GM12801 (cell line): Measurements from ENCODE around the gene HELZ2.

Experiments
- TF ChIP-seq, protein P1 (sequence below): IDR thresholded peaks from one replicate; pipeline ENCODE4 v1.5.1; 2011; ENCODE audit warnings: control low read depth; ENCODE audit not compliant: insufficient read length; ENCODE audit errors: extremely low read depth

Gene HELZ2

DNA sequence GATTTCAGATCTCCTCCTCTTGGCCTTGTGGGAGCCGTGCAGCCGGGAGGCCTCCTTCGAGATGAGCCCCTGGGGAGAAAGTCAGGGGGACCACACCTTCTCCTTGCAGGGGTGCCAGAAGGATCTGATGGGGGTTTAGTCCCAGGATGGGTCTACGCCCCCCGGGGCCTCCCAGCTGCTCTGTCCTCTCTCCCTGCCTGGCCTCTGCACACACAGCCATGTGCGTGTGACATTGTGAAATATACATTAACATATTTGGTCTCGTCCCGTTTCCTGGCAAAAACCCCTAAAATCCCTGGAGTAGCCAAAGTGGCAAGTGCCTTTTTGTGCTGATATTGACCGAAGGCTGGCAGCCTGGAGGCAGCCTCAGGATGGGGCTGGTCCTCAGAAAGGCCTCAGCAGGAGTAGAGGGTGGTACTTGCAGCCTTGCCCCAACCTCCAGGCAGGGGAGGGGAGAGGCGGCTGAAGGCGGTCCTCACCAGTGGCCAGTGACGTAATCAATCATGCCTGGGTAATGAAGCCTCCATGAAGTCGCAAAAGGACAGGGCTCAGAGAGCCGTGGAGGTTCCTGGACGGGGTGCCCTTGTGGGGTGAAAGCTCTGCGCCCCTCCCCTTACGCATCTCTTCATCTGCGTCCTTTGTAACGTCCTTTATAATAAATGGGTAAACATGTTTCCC lies 5.1 kb upstream of the HELZ2 start:
- TF ChIP-seq, protein P1, sequence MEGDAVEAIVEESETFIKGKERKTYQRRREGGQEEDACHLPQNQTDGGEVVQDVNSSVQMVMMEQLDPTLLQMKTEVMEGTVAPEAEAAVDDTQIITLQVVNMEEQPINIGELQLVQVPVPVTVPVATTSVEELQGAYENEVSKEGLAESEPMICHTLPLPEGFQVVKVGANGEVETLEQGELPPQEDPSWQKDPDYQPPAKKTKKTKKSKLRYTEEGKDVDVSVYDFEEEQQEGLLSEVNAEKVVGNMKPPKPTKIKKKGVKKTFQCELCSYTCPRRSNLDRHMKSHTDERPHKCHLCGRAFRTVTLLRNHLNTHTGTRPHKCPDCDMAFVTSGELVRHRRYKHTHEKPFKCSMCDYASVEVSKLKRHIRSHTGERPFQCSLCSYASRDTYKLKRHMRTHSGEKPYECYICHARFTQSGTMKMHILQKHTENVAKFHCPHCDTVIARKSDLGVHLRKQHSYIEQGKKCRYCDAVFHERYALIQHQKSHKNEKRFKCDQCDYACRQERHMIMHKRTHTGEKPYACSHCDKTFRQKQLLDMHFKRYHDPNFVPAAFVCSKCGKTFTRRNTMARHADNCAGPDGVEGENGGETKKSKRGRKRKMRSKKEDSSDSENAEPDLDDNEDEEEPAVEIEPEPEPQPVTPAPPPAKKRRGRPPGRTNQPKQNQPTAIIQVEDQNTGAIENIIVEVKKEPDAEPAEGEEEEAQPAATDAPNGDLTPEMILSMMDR, result no peak

DNA sequence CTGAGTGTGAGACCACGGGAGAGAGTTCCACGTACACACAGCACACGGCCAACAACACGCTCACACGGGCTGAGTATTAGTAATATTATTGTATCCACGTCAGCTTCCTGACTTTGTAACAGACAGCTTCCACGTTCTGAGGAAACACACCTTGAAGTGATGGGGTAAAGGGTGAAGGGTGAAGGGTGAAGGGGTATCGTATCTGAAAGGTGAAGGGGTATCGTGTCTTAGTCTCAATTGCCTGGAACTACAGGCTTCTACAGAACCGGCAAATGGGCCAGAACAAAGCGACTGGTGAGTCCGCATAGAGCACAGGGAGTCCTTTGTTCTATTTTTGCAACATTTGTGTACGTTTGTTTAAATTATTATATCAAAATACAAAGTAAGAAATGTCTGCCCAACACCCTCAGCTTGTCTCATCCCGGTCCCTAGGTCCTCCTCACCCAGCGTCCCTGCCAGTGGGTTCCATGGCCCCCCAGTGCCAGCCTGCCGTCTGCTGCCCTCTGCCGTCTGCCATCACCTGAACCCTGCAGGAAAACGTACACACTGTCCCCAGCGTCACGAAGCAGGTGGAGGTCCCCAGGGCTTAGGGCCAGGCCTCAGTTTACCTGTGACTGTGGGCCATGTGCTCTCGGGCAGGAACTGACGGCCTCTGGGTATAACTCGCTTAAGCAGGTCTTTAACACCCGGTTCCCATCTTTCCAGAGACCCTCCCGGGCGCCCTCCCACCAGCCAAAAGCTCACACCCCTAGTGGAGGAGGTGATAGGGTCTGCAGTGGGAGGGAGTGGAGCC lies 4.4 kb upstream of the HELZ2 start:
- TF ChIP-seq, protein P1, result no peak

DNA sequence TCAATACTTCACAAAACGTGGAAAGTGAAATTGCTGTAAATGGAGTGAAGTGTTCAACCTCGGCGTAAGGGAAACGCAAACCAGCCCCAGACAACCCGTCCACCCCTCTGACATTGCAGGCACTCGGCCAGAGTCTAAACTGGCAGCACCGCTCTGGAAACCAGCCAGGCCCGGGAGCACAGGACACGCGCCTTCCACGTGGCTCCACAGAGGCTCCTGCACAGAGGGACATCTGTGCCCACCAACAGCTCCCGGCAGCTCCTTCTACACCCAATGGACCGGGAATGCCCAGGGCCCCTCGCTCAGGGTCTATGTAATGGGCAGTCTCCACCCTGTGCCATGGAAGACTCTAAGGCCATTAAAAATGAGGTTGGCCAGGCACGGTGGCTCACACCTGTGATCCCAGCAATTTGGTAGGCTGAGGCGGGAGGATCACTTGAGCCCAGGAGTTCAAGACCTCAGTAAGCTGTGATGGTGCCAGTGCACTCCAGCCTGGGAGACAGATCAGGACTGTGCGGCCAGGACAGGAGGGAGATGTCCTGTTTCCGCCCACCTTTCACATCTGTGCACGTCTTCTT lies 3.4 kb upstream of the HELZ2 start:
- TF ChIP-seq, protein P1, result no peak

DNA sequence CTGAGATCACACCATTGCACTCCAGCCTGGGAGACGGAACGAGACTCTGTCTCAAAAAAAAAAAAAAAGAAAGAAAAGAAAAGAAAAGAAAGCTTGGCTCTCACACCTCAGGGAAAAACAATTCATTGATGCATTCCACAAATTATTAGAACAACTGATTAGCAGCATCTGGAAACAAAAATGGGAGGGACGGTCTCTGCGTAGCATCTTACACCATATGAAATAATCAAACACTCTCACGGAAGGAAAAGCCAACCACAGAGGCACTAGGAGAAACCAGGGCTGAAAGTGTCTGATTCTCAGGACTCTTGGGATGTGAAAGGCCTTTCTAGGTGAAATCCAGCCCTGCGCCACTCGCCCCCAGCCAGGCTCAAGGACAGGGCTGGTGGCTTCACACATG lies 2.3 kb upstream of the HELZ2 start:
- TF ChIP-seq, protein P1, result no peak

DNA sequence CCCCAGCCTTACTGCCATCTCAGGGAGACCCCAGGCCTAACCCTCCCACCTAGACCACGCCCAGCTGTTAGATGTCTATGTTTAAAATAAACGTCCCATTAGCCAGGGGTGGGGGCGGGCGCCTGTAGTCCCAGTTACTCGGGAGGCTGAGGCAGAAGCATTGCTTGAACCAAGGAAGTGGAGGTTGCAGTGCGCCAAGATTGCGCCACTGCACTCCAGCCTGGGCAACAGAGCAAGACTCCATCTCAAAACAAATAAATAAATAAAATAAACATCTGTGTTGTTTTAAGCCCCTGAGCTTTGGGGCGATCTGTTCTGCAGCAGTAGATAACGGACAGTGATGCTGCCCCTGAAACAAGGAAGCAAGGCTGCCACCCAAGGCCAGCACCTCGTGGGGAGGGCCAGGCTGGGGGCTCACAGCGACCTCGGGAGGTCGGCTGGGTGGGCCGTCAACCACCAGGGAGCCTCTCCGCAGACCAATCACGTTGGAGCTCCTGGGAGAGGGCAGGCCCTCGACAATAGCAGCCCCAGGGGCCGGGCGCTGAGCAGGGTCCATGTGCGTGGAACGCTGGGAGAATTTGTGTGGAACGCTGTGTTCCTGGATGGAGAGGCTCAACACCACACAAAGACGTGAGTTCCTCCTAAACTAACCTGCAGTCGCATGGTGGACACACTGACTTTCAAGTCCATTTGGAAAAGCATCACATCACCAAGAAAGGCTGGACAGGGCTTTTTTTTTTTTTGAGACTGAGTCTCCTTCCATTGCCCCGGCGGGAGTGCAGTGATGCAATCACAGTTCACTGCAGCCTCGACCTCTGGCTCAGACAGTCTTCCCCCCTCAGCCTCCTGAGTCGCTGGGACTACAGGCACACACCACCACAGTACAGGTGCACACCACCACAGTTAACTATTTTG lies 1.0 kb upstream of the HELZ2 start:
- TF ChIP-seq, protein P1, result no peak

DNA sequence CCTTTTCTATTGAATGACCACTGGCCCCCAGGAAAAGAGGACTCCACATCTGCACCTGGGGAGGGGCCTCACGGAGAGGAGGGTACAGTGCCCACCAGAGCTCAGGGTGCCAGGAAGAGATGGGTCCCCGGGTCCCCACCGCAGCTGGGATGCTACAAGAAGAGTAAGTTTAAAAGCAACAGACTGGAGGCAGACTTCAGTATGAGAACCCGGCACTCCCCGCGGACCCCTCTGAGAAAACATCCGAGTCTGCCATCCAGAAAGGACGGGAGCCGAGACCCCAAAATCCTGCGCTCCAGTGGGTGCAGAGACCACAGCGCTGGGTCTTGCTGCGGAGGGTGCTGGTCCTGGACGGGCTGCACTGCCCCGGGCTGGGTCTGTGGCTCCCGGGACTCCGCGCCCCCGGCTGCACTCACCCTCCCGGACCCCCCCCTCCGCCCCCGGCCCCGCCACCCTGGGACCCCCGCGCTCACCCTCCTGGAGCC lies 350 bp downstream of the HELZ2 start:
- TF ChIP-seq, protein P1, result no peak
